ENCODE measurements around the gene EFNA5. TPM values are rescaled to one million over a fixed set of nuclear protein-coding genes. Genes with fewer than 3 reads are reported as not detected.

Gene EFNA5
- total RNA-seq, 1 experiment from 2014 or later: 0.22 TPM

- TF ChIP-seq SRF (IDR thresholded peaks at IDR 0.05; ENCODE audit: low read depth) (no peak), CTCF (IDR thresholded peaks at IDR 0.05 in 2 of 3, conservative IDR thresholded peaks at IDR 0.05 in 1 of 3; ENCODE audit: borderline replicate concordance in 1 of 3, insufficient read depth in 1 of 3, low read depth in 2 of 3, low read length in 2 of 3) (no peak), POLR2A (IDR thresholded peaks at IDR 0.05; ENCODE audit: borderline replicate concordance, extremely low read depth, insufficient read depth, insufficient read length) (no peak), CBX3 (IDR thresholded peaks at IDR 0.05; ENCODE audit: low read depth) (no peak), ELF1 (IDR thresholded peaks at IDR 0.05; ENCODE audit: borderline replicate concordance, low read depth) (no peak), MAX (IDR thresholded peaks at IDR 0.05) (no peak), ATF3 (IDR thresholded peaks at IDR 0.05) (no peak)
- no peak for DNase-seq (ENCODE audit: low read depth, low spot score)
- Histone ChIP-seq H3K4me1 (ENCODE audit: control insufficient read depth in 1 of 2, insufficient read depth in 2 of 2, low read length in 2 of 2) (no peaks in the 10 kb centered on the region), H3K27ac (ENCODE audit: low read depth, low read length) (no peak overlapping the region), H3K4me2 (ENCODE audit: low read length) (no peak overlapping the region), H3K36me3 (ENCODE audit: control insufficient read depth in 1 of 2, insufficient read depth in 2 of 2, low read length in 2 of 2) (no peaks in the 10 kb centered on the region), H2AFZ (ENCODE audit: low read depth, low read length, poor library complexity, severe bottlenecking) (no peak overlapping the region), H3K4me3 (replicated peaks in 1 of 2; ENCODE audit: low read depth in 1 of 2, low read length in 2 of 2) (no peak overlapping the region), H3K79me2 (ENCODE audit: insufficient read depth, low read length) (no peaks in the 10 kb centered on the region), H3K9me2 (ENCODE audit: insufficient read depth) (no peaks in the 10 kb centered on the region), H3K27me3 (ENCODE audit: insufficient read depth, low read length) (no peaks in the 10 kb centered on the region), H4K20me1 (ENCODE audit: insufficient read depth) (no peaks in the 10 kb centered on the region), H3K9me3 (ENCODE audit: control insufficient read depth in 1 of 2, insufficient read depth in 1 of 2, low read depth in 1 of 2, low read length in 2 of 2) (no peaks in the 10 kb centered on the region), H3K9ac (ENCODE audit: low read length) (no peak overlapping the region)
- ChIA-PET POLR2A (no interaction called here), RAD21 (ENCODE audit: low non-redundant PET in 1 of 2, low total read pairs in 2 of 2, uncharacterized antibody in 2 of 2, unreplicated experiment in 2 of 2) (no interaction called here), CTCF (no interaction called here)
- no peak for ATAC-seq
- intact Hi-C loops (cut with micrococcal nuclease): no loop called here
- BruUV-seq (replicated peaks): no TSS peak
Observed at GRCh38 chr5:107478068-107478641, 192.6 kb downstream of the EFNA5 start.

GRCh38 chr5:107477492-107477891 is 193.2 kb downstream of the EFNA5 start:
- ATAC-seq: no peak
- no peaks in the 10 kb centered on the region for H3K27me3 ChIP-seq (ENCODE audit: insufficient read depth, low read length)
- H3K4me3 ChIP-seq (replicated peaks in 1 of 2; ENCODE audit: low read depth in 1 of 2, low read length in 2 of 2): no peak overlapping the region
- ChIA-PET RAD21 (ENCODE audit: low non-redundant PET in 1 of 2, low total read pairs in 2 of 2, uncharacterized antibody in 2 of 2, unreplicated experiment in 2 of 2) (no interaction called here), POLR2A (no interaction called here), CTCF (no interaction called here)
- no peaks in the 10 kb centered on the region for H4K20me1 ChIP-seq (ENCODE audit: insufficient read depth)
- no TSS peak for BruUV-seq (replicated peaks)
- H3K36me3 ChIP-seq (ENCODE audit: control insufficient read depth in 1 of 2, insufficient read depth in 2 of 2, low read length in 2 of 2): no peaks in the 10 kb centered on the region
- no peaks in the 10 kb centered on the region for H3K4me1 ChIP-seq (ENCODE audit: control insufficient read depth in 1 of 2, insufficient read depth in 2 of 2, low read length in 2 of 2)
- no peak for DNase-seq (ENCODE audit: low read depth, low spot score)
- intact Hi-C loops (cut with micrococcal nuclease): no loop called here
- H3K9me3 ChIP-seq (ENCODE audit: control insufficient read depth in 1 of 2, insufficient read depth in 1 of 2, low read depth in 1 of 2, low read length in 2 of 2): no peaks in the 10 kb centered on the region
- H3K27ac ChIP-seq (ENCODE audit: low read depth, low read length): no peak overlapping the region
- H3K79me2 ChIP-seq (ENCODE audit: insufficient read depth, low read length): no peaks in the 10 kb centered on the region
- no peak overlapping the region for H3K9ac ChIP-seq (ENCODE audit: low read length)
- H3K9me2 ChIP-seq (ENCODE audit: insufficient read depth): no peaks in the 10 kb centered on the region
- H2AFZ ChIP-seq (ENCODE audit: low read depth, low read length, poor library complexity, severe bottlenecking): no peak overlapping the region
- H3K4me2 ChIP-seq (ENCODE audit: low read length): no peak overlapping the region
- TF ChIP-seq EZH2phosphoT487 (IDR thresholded peaks at IDR 0.05; ENCODE audit: borderline replicate concordance) (no peak), REST (IDR thresholded peaks at IDR 0.05; ENCODE audit: low read depth) (no peak), SP1 (IDR thresholded peaks at IDR 0.05; ENCODE audit: low read depth) (no peak), MAX (IDR thresholded peaks at IDR 0.05) (no peak), EGR1 (IDR thresholded peaks at IDR 0.05; ENCODE audit: low read depth) (no peak), EZH2 (IDR thresholded peaks at IDR 0.05) (no peak), ZFX (IDR thresholded peaks at IDR 0.05) (no peak), TCF7L2 (IDR thresholded peaks at IDR 0.05; ENCODE audit: borderline replicate concordance, extremely low read depth, insufficient read depth, insufficient read length) (no peak), POLR2A (IDR thresholded peaks at IDR 0.05; ENCODE audit: borderline replicate concordance, extremely low read depth, insufficient read depth, insufficient read length) (no peak), ELF1 (IDR thresholded peaks at IDR 0.05; ENCODE audit: borderline replicate concordance, low read depth) (no peak), YY1 (IDR thresholded peaks at IDR 0.05; ENCODE audit: extremely low read depth, insufficient replicate concordance, low read depth, low read length) (no peak)
